Measurements from ENCODE around the gene MRTFA. TPM values are rescaled to one million over a fixed set of nuclear protein-coding genes. Genes with fewer than 3 reads are reported as not detected.

The MRTFA gene
- total RNA-seq, 4 donors from 2014 or later, result 36.3 to 98.2 (median 78.1) TPM

DNA sequence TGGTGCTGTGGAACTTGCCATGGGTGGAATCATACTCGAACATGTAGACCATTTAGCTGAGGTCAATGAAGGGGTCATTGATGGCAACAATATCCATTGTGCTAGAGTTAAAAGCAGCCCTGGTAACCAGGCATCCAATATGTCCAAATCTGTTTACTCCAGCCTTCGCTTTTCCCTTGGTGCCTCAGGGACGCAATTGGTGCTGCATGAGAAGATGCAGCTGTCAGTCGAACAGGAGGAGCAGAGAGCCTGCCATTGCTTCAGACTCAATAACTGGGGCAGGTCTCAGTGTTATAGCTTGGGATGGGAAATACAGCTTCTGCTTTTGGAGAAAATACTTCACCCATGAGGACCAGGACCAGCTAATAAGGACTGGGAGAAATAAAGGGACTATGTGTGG lies 37.8 kb upstream of the MRTFA start:
- DNase-seq, result no peak
- TF ChIP-seq, protein P1, sequence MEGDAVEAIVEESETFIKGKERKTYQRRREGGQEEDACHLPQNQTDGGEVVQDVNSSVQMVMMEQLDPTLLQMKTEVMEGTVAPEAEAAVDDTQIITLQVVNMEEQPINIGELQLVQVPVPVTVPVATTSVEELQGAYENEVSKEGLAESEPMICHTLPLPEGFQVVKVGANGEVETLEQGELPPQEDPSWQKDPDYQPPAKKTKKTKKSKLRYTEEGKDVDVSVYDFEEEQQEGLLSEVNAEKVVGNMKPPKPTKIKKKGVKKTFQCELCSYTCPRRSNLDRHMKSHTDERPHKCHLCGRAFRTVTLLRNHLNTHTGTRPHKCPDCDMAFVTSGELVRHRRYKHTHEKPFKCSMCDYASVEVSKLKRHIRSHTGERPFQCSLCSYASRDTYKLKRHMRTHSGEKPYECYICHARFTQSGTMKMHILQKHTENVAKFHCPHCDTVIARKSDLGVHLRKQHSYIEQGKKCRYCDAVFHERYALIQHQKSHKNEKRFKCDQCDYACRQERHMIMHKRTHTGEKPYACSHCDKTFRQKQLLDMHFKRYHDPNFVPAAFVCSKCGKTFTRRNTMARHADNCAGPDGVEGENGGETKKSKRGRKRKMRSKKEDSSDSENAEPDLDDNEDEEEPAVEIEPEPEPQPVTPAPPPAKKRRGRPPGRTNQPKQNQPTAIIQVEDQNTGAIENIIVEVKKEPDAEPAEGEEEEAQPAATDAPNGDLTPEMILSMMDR (IDR thresholded peaks at IDR 0.05), result no peak
- no peak for TF ChIP-seq POLR2A (IDR thresholded peaks at IDR 0.05)
- Histone ChIP-seq H3K9me3 (no peaks in the 10 kb centered on the region), H3K4me3 (no peak overlapping the region), H3K27me3 (peaks cover 0 to 5% of the 10 kb centered on the region in 2 donors), H3K27ac (no peak overlapping the region), H3K36me3 (no peaks in the 10 kb centered on the region), H3K4me1 (peaks cover 0 to 6% (median 0%) of the 10 kb centered on the region in 4 donors)

DNA sequence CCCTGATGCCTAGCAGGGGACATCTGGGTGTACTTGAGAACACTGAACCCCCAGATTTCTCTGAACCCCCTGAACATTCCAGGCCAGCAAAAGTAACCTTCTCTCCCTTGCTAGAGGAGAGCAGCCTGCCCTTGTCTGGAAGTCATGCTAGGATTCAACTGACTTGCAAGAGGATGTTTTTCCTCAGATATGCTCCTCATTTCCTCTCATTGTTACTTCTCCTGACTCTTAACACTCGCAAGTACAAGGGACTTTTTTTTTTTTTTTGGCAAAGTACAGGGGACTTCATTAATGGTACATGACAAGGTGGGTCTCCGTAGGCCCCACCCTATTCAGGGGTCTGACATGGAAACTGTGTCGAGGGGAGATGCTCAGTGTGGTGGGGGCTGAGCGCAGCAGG lies 36.5 kb upstream of the MRTFA start:
- H3K4me1 ChIP-seq, result peaks cover 0 to 5% (median 0%) of the 10 kb centered on the region in 4 donors
- DNase-seq, result no peak
- no peaks in the 10 kb centered on the region for H3K36me3 ChIP-seq
- no peaks in the 10 kb centered on the region for H3K27me3 ChIP-seq
- H3K4me3 ChIP-seq, result no peak overlapping the region
- H3K9me3 ChIP-seq, result no peaks in the 10 kb centered on the region
- no peak overlapping the region for H3K27ac ChIP-seq
- TF ChIP-seq POLR2A (IDR thresholded peaks at IDR 0.05), result no peak
- TF ChIP-seq, protein P1 (IDR thresholded peaks at IDR 0.05), result no peak

DNA sequence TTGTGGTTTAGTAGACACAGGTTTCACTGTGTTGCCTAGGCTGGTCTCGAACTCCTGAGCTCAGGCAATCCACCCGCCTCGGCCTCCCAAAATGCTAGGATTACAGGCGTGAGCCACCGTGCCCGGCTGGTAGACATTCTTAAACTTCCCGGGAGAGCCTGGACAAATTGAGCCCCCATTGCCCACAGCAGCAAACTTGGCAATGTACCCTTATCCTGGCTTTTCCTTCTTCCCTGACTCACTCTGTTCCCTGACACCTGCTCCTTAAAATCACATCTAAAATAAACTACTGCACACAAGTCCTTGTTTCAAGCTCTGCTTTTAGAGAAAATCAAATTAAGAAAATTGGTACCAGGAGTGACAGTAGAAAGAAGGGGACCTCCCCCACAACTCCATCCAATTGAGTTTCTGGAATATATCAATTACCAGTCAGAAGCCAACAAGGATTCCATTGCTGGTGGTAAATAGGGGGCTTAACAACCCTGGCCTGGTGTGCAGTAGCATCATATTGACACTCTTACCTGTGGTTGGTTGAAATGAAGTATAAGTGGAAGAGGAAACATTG lies 35.4 kb upstream of the MRTFA start:
- Histone ChIP-seq H3K36me3 (no peaks in the 10 kb centered on the region), H3K9me3 (no peaks in the 10 kb centered on the region), H3K27ac (no peak overlapping the region), H3K27me3 (no peaks in the 10 kb centered on the region), H3K4me3 (no peak overlapping the region), H3K4me1 (peaks cover 0 to 5% (median 0%) of the 10 kb centered on the region in 4 donors)
- TF ChIP-seq, protein P1 (IDR thresholded peaks at IDR 0.05), result no peak
- TF ChIP-seq POLR2A (IDR thresholded peaks at IDR 0.05), result no peak
- no peak for DNase-seq

DNA sequence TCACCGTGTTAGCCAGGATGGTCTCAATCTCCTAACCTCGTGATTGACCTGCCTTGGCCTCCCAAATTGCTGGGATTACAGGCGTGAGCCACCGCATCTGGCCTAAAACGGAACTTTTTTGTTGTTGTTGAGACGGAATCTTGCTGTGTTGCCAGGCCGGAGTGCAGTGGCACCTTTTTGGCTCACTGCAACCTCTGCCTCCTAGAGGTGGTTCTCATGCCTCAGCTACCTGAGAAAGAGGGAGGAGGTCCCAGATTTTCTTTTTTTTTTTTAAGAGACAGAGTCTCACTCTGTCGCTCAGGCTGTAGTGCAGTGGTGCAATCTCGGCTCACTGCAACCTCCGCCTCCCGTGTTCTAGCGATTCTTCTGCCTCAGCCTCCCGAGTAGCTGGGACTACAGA lies 34.9 kb upstream of the MRTFA start:
- Histone ChIP-seq H3K27ac (no peak overlapping the region), H3K4me1 (peaks cover 0 to 5% (median 0%) of the 10 kb centered on the region in 4 donors), H3K4me3 (no peak overlapping the region), H3K36me3 (no peaks in the 10 kb centered on the region), H3K9me3 (no peaks in the 10 kb centered on the region), H3K27me3 (no peaks in the 10 kb centered on the region)
- TF ChIP-seq POLR2A (IDR thresholded peaks at IDR 0.05), result no peak
- TF ChIP-seq, protein P1 (IDR thresholded peaks at IDR 0.05), result no peak
- no peak for DNase-seq

DNA sequence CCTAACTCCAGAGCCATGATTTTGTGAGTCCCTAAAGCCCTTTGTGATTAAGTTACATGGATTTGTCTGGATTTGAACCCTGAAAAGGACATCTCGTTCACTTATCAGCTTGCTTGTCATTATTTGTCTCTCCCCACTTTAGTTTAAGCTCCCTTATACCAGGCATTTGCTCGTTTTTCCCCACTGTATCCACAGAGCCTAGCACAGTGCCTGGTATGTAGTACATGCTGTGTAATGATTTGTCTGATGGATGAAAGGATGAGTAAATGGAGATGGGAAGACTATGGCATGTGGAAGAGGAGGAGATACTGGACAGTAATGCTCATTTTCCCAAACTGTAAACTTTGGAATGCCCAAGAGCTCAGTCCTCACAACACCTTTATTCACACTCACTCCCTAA lies 33.5 kb upstream of the MRTFA start:
- no peaks in the 10 kb centered on the region for H3K36me3 ChIP-seq
- no peaks in the 10 kb centered on the region for H3K9me3 ChIP-seq
- H3K4me3 ChIP-seq, result no peak overlapping the region
- H3K27ac ChIP-seq, result no peak overlapping the region
- TF ChIP-seq, protein P1 (IDR thresholded peaks at IDR 0.05), result no peak
- TF ChIP-seq POLR2A (IDR thresholded peaks at IDR 0.05), result no peak
- no peaks in the 10 kb centered on the region for H3K27me3 ChIP-seq
- DNase-seq, result no peak
- H3K4me1 ChIP-seq, result peaks cover 0 to 5% (median 0%) of the 10 kb centered on the region in 4 donors
